OCI-LY3 (cell line): Measurements from ENCODE around the gene EPC1.

ENCODE experiments used
- H2AFZ ChIP-seq: fragments of 200-600, 300-600 bp; shearing (Covaris generic); 2 replicates; pipeline ENCODE4 v1.6.0; 2014; ENCODE audit warnings: antibody characterized with exemption, low read depth, low read length
- H3K27ac ChIP-seq: fragments of 200-600, 300-600 bp; sonication (generic); 2 replicates; pipeline ENCODE4 v1.5.1; 2014; ENCODE audit warnings: mild to moderate bottlenecking, low read length, moderate library complexity, mixed read lengths
- H3K27me3 ChIP-seq: fragments of 200-600, 300-600 bp; sonication (generic); 2 replicates; pipeline ENCODE4 v1.6.1; 2014; ENCODE audit warnings: low read depth, low read length, mixed read lengths
- H3K36me3 ChIP-seq: fragments of 200-600, 300-600 bp; sonication (generic); replicated peaks from 2 replicates; pipeline ENCODE3; 2014; ENCODE audit warnings: low read depth, low read length, mixed read lengths
- H3K4me1 ChIP-seq: fragments of 300-600, 200-600 bp; sonication (generic); 2 replicates; pipeline ENCODE4 v1.6.1; 2014; ENCODE audit warnings: low read length, mixed read lengths
- H3K4me2 ChIP-seq: fragments of 200-600, 300-600 bp; sonication (generic); 2 replicates; pipeline ENCODE4 v1.6.1; 2014; ENCODE audit warnings: low read length, mixed read lengths
- H3K4me3 ChIP-seq: fragments of 300-600, 200-600 bp; sonication (generic); 2 replicates; pipeline ENCODE4 v1.5.1; 2014; ENCODE audit warnings: antibody characterized with exemption, mild to moderate bottlenecking, low read length, moderate library complexity
- H3K79me2 ChIP-seq: fragments of 300-600, 200-600 bp; shearing (Covaris generic); 2 replicates; pipeline ENCODE4 v1.6.1; 2014; ENCODE audit warnings: mild to moderate bottlenecking, low read length, mixed read lengths
- H3K9ac ChIP-seq: fragments of 300-600, 200-600 bp; shearing (Covaris generic); 2 replicates; pipeline ENCODE4 v1.6.0; 2014; ENCODE audit warnings: mild to moderate bottlenecking, low read length, moderate library complexity
- H3K9me3 ChIP-seq: fragments of 200-600, 300-600 bp; shearing (Covaris generic); 2 replicates; pipeline ENCODE4 v1.6.1; 2014; ENCODE audit warnings: low read length, mixed read lengths; ENCODE audit not compliant: insufficient read depth
- H4K20me1 ChIP-seq: fragments of 200-600, 300-600 bp; sonication (generic); 2 replicates; pipeline ENCODE4 v1.6.1; 2016; ENCODE audit warnings: low read length, mixed read lengths; ENCODE audit not compliant: insufficient read depth
- EZH2phosphoT487 ChIP-seq: fragments of 200-600 bp; shearing (Covaris generic); IDR thresholded peaks from 2 replicates; pipeline ENCODE4 v1.6.1; 2018; ENCODE audit warnings: antibody characterized with exemption, mixed run types, low read depth
- TF ChIP-seq, protein P1 (sequence below): fragments of 200-600, 300-600 bp; sonication (generic); IDR thresholded peaks from 2 replicates; pipeline ENCODE4 v1.5.1; 2014; ENCODE audit warnings: antibody characterized with exemption, low read length, low read depth

EPC1 gene

DNA sequence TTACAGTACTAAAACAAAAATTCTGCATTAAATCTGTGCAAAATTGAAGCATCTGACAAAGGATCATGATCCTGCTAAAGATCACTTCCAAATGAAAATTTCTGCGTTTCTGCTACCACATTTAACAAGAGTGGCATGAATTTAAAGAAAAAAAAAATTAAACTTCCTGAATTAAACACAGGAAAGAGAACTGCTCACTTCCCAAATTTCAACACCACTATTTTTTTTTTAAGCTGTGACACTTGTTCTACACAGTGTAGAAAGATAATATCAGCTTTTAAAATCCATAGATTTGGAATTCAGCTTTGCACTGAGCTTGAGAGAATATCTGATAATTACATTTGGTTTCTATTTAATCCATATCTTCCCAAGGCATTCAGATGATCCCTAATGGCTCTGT lies 73.6 kb downstream of the EPC1 start:
- H2AFZ ChIP-seq: no peak overlapping the region
- peaks cover 4% of the 10 kb centered on the region; the same call in 1 of the 2 replicates for H3K79me2 ChIP-seq
- no peak overlapping the region for H3K4me3 ChIP-seq
- no peaks in the 10 kb centered on the region for H4K20me1 ChIP-seq
- H3K4me2 ChIP-seq: no peak overlapping the region
- H3K9ac ChIP-seq: no peak overlapping the region
- H3K9me3 ChIP-seq: no peaks in the 10 kb centered on the region
- H3K36me3 ChIP-seq: peaks cover 33% of the 10 kb centered on the region
- TF ChIP-seq EZH2phosphoT487: no peak
- TF ChIP-seq, protein P1, sequence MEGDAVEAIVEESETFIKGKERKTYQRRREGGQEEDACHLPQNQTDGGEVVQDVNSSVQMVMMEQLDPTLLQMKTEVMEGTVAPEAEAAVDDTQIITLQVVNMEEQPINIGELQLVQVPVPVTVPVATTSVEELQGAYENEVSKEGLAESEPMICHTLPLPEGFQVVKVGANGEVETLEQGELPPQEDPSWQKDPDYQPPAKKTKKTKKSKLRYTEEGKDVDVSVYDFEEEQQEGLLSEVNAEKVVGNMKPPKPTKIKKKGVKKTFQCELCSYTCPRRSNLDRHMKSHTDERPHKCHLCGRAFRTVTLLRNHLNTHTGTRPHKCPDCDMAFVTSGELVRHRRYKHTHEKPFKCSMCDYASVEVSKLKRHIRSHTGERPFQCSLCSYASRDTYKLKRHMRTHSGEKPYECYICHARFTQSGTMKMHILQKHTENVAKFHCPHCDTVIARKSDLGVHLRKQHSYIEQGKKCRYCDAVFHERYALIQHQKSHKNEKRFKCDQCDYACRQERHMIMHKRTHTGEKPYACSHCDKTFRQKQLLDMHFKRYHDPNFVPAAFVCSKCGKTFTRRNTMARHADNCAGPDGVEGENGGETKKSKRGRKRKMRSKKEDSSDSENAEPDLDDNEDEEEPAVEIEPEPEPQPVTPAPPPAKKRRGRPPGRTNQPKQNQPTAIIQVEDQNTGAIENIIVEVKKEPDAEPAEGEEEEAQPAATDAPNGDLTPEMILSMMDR: no peak
- H3K4me1 ChIP-seq: no peaks in the 10 kb centered on the region
- H3K27ac ChIP-seq: no peak overlapping the region
- H3K27me3 ChIP-seq: no peaks in the 10 kb centered on the region

DNA sequence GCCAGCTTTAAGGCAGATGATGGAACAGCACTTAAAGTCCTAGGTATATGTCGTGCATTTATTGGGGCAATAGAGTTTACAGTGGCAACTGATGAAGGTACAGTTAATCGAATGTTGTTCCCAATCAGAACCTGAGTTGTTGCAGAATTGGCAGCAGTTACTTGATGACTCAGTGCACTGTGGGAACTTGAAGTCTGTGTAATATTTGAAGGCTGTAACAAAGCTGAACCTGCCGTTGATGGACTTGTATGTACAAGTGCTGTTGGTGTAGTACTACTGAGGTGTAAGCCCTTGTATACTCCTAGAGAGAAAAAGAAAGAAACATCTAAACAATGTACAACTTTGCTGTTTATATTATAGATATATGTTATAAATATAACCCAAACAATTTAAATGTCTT lies 75.3 kb downstream of the EPC1 start:
- peaks cover 41% of the 10 kb centered on the region for H3K36me3 ChIP-seq
- H3K4me2 ChIP-seq: no peak overlapping the region
- no peaks in the 10 kb centered on the region for H3K27me3 ChIP-seq
- no peak overlapping the region for H2AFZ ChIP-seq
- H3K9ac ChIP-seq: no peak overlapping the region
- no peak for TF ChIP-seq EZH2phosphoT487
- TF ChIP-seq, protein P1: no peak
- H3K27ac ChIP-seq: no peak overlapping the region
- H3K4me3 ChIP-seq: no peak overlapping the region
- peaks cover 2% of the 10 kb centered on the region; the same call in 1 of the 2 replicates for H3K79me2 ChIP-seq
- H3K4me1 ChIP-seq: no peaks in the 10 kb centered on the region
- H4K20me1 ChIP-seq: no peaks in the 10 kb centered on the region
- no peaks in the 10 kb centered on the region for H3K9me3 ChIP-seq

DNA sequence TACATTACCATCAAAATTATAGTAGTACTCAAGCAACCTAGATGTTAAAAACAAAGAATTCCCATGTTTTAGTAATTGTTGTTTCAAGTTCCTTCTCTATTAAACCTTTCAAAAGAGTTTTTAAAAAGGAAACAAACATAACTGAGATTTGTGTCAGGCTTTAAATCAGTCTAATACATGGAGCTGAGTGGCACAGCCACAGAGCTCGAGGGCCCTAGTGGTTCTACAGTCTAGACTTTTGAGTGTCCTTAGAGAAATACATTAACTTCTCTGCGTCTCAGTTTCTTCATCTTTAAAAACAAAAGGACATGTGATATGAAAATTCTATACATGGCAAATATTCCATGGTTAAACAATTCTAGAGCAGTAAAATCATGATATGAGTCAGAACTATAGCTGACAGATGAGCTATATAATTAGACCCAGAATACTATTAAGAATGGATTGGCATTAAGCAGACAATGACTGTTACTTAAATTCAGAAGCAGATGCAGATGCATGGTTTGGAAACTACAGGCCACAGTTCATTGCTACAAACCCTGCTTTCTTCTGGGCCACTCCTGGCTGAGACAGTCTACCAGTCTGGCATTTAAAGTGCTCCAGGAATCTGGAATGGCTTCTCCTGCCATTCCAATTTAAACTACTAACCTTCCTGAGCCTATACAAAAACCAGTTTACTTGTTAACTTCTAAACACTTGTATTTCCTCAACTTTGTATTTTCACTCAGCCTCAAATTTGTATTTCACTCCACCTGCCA lies 77.4 kb downstream of the EPC1 start:
- Histone ChIP-seq H3K4me1 (no peaks in the 10 kb centered on the region), H3K27me3 (no peaks in the 10 kb centered on the region), H3K9ac (no peak overlapping the region), H2AFZ (no peak overlapping the region), H3K79me2 (no peaks in the 10 kb centered on the region), H3K4me2 (no peak overlapping the region), H3K36me3 (peaks cover 41% of the 10 kb centered on the region), H3K27ac (no peak overlapping the region), H3K9me3 (no peaks in the 10 kb centered on the region), H4K20me1 (no peaks in the 10 kb centered on the region), H3K4me3 (no peak overlapping the region)
- TF ChIP-seq, protein P1: no peak
- TF ChIP-seq EZH2phosphoT487: no peak

DNA sequence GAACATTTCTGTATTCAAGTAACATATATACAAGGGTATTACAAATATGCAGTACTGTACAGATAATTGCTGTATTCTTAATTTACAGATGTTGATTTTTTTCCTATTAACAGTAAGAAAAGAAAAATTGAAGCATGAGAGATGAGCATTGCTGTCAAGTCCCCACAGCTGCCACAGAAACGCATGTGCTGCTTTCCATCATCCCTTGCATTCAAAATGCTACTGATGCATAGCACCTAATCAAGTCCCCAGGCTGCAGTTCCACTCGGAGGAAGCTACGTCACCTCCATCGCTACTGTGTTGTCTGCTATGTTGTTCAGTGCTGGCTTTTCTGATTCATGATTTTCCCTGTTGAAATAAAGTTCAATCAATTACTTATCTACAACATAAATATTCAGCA lies 78.2 kb downstream of the EPC1 start:
- Histone ChIP-seq H3K27ac (no peak overlapping the region), H3K79me2 (no peaks in the 10 kb centered on the region), H3K36me3 (peaks cover 41% of the 10 kb centered on the region), H3K9me3 (no peaks in the 10 kb centered on the region), H3K4me3 (no peak overlapping the region), H3K4me1 (no peaks in the 10 kb centered on the region), H3K27me3 (no peaks in the 10 kb centered on the region), H3K9ac (no peak overlapping the region), H2AFZ (no peak overlapping the region), H4K20me1 (no peaks in the 10 kb centered on the region), H3K4me2 (no peak overlapping the region)
- no peak for TF ChIP-seq EZH2phosphoT487
- TF ChIP-seq, protein P1: no peak
